Stimulated activated CD4-positive, alpha-beta T cell treated with anti-CD3 and anti-CD28 coated beads, TNF-alpha, amount 100 ng/mL, for 48 hours (primary cell): ENCODE results near the gene COG1.
"Not testable (repeated sequence)": the region's sequence is repeated elsewhere in the genome, so short reads cannot be mapped to it uniquely, and the experiment has no call there.

ENCODE experiments used
- DNase-seq, 3 donors: peaks; one replicate each; pipeline ENCODE4 v3.0.0-alpha.2; 2020; ENCODE audit warnings: low read depth in 3 of 3

The COG1 gene, protein sequence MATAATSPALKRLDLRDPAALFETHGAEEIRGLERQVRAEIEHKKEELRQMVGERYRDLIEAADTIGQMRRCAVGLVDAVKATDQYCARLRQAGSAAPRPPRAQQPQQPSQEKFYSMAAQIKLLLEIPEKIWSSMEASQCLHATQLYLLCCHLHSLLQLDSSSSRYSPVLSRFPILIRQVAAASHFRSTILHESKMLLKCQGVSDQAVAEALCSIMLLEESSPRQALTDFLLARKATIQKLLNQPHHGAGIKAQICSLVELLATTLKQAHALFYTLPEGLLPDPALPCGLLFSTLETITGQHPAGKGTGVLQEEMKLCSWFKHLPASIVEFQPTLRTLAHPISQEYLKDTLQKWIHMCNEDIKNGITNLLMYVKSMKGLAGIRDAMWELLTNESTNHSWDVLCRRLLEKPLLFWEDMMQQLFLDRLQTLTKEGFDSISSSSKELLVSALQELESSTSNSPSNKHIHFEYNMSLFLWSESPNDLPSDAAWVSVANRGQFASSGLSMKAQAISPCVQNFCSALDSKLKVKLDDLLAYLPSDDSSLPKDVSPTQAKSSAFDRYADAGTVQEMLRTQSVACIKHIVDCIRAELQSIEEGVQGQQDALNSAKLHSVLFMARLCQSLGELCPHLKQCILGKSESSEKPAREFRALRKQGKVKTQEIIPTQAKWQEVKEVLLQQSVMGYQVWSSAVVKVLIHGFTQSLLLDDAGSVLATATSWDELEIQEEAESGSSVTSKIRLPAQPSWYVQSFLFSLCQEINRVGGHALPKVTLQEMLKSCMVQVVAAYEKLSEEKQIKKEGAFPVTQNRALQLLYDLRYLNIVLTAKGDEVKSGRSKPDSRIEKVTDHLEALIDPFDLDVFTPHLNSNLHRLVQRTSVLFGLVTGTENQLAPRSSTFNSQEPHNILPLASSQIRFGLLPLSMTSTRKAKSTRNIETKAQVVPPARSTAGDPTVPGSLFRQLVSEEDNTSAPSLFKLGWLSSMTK

DNA sequence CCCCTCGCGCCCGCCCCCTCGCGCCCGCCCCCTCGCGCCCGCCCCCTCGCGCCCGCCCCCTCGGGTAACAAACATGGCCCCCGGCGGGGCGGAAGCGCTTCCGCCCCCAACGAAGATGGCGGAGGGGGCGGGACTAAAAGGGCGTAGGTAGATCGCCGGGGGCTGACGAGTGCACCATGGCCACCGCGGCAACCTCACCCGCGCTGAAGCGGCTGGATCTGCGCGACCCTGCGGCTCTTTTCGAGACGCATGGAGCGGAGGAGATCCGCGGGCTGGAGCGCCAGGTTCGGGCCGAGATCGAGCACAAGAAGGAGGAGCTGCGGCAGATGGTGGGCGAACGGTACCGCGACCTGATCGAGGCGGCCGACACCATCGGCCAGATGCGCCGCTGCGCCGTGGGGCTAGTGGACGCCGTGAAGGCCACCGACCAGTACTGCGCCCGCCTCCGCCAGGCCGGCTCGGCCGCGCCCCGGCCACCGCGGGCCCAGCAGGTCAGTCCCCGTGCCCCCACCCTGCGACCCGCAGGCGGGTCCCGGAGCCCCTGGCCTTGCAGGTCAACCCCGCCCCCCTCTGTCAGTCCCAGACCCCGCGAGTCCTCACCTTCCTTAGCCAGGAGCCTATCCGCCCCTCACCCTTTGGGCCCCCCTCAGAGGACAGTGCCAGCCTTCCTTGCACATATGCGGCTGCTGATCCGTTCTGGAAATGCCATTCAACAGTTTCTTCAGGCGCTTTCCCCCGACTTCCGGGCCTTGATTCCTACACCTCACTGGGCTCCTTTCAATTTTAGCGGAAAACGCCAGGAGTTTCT, at the start of gene COG1:
COG1 (plus strand) TSS at position 162 of the 808 bp plus-strand sequence; CDS start at position 177, 15 bp downstream.
- peak; percentile 60 to 78 (median 62) for DNase-seq

- DNase-seq: not testable (repeated sequence)
These were observed 48.6 kb upstream of the COG1 start for GRCh38 chr17:73144209-73144608.

DNA sequence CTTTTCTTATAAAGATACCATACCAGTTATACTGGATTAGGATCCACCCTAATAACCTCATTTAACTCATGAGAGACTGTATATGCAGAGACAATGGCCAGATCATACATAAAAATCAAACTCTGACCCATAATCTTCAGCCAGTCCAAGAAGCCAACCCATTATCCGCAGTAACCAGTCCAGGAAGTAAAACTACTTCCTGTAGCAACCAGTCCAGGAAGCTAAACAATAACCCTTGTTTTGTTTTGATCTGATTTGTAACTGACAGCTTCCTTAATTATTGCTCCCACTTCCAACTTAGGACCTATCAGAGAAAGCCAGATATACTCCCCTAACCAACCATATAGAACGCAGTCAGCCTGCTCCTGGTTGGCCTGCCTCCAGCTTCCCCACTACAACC, 47.2 kb upstream of the COG1 start:
- DNase-seq: no peak

- not testable (repeated sequence) for DNase-seq
These were observed 45.1 kb upstream of the COG1 start for GRCh38 chr17:73147791-73148190.

GRCh38 chr17:73148540-73149334, 44.1 kb upstream of the COG1 start:
- no peak for DNase-seq

- not testable (repeated sequence) for DNase-seq
These were observed 42.1 kb upstream of the COG1 start for GRCh38 chr17:73150622-73151300.

DNA sequence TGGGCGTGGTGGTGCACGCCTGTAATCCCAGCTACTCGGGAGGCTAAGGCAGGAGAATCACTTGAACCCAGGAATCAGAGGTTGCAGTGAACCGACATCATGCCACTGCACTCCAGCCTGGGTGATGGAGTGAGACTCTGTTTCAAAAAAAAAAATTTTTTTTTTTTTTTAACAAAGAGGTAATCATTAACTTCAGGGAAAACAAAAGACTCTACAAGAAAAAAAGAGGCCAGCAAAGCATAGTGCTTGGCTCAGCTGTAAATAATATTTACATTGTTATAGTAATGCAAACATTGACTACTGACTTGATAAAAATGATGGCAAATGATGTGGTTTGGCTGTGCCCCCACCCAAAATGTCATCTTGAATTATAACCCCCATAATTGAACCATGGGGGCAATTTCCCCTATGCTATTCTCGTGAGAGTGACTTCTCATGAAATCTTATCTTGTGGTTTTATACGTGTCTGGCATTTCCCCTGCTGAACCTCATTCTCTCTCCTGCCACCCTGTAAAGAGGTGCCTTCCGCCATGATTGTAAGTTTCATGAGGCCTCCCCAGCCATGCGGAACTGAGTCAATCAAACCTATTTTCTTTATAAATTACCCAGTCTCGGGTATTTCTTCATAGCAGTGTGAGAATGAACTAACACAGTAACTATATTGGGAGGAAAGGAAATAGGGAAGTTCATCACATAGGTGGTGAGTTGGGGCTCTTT, 40.8 kb upstream of the COG1 start:
- no peak for DNase-seq

GRCh38 chr17:73155410-73156165, 37.3 kb upstream of the COG1 start:
- no peak for DNase-seq

- DNase-seq: peak; percentile 25 to 57 (median 33)
These were observed 36.6 kb upstream of the COG1 start for GRCh38 chr17:73156166-73156840.

DNA sequence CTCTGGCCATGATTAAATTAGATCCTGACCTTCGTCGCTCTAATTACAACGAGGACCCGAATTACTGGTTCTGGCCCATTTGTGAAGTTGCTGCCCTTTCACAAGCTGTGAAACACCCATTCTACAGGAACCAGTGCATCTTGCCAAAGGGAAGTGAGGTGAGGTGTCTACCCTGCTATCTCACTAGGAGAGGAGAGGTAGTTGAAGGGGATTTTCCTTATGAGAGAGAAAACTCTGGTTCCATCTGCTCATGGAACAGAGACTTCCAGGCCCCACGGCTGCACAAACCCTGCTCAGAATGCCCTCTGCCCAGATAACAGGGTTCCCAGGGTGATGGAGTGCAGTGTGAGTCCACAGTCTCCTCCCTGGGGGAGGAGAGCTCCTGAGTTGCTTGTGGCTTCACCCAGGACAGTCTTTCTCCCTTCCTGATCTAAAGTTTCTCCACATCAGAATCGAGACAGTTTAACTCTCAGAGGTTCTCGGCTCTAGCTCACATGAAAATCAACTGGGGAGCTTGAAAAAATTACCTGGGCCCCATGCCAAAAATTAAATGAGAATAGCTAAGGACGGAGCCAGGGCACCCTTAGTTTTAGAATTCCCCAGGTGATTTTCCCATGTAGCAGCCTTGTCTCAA, 35.9 kb upstream of the COG1 start:
- no peak for DNase-seq

GRCh38 chr17:73157521-73157890, 35.3 kb upstream of the COG1 start:
- DNase-seq: no peak

GRCh38 chr17:73158133-73158532, 34.7 kb upstream of the COG1 start:
- DNase-seq: no peak

- DNase-seq: no peak
These were observed 31.8 kb upstream of the COG1 start for GRCh38 chr17:73160980-73161630.

DNA sequence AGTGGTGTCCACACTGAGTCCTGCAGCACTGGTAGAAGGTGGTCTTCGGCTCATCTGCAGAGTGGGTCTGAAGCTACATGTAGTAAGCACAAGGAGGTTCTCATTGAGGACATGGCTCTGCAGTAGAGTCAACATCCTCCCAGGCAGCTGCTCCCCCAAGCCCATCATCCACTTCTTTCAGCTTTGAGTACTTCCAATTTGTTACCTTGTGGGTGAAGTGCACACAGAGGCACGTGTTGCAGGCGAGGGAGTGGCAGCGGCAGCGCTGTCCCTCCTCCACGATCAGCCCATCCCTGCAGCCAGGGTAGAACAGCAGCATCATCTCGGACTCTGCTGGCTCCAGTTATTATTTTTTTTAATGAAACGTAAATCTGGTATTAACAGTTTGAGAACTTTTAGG, 29.8 kb upstream of the COG1 start:
- DNase-seq: no peak

DNA sequence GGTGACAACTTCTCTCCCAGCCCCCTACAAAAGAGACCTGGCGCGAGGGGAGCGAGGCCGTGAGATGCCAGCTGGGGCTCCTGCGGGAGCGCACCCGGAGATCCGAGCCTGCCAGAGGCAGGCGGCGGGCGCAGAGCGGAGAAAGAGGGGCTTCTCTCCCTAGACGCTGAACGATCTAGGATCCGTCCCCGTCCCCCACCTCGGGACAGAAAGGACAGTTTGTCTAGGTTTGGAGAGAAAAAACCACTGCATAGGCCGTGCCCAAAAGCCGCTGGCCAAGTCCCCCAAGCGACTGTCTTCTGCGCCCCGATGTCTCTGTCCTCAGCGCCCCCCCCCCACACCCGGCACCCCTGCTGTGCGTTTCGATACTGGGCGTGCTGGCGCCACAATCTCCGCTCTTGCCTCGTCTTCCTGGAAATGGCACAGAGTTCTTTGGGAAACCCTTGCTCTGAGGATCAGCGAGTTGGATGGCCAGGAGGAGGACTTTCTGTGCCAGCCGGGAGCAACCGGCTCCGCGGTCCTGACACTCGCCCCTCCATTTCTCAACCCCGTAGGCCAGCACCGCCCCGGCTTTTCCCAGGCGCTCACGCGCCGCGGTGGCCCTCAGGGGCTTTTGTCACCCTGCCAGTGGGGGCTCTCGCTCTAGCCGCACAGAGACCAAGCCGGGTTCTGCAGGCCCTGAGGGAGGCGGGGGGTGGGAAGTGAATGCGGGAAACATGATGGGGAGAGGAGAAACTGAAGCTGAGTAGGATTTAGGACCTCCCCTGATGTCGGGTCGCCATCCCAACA, 27.0 kb upstream of the COG1 start:
- no peak for DNase-seq
